Measurements from ENCODE around the gene NUP98. TPM values are rescaled to one million over a fixed set of nuclear protein-coding genes. Genes with fewer than 3 reads are reported as not detected.
A peak's percentile ranks its signal among the peaks of the same experiment; 100 is the strongest.
"Not testable (repeated sequence)": the region's sequence is repeated elsewhere in the genome, so short reads cannot be mapped to it uniquely, and the experiment has no call there.

NUP98 gene
- total RNA-seq, 1 donor from 2014 or later, result 137 TPM

- DNase-seq (ENCODE audit: low spot score), result no peak
Observed at GRCh38 chr11:3826721-3827120, 29.4 kb upstream of the NUP98 start.

- DNase-seq (ENCODE audit: low spot score), result no peak
Observed at GRCh38 chr11:3825473-3826154, 28.3 kb upstream of the NUP98 start.

- DNase-seq (ENCODE audit: low spot score), result no peak
Observed at GRCh38 chr11:3824714-3825472, 27.5 kb upstream of the NUP98 start.

GRCh38 chr11:3823762-3824506 lies 26.6 kb upstream of the NUP98 start:
- DNase-seq (ENCODE audit: low spot score), result no peak

DNA sequence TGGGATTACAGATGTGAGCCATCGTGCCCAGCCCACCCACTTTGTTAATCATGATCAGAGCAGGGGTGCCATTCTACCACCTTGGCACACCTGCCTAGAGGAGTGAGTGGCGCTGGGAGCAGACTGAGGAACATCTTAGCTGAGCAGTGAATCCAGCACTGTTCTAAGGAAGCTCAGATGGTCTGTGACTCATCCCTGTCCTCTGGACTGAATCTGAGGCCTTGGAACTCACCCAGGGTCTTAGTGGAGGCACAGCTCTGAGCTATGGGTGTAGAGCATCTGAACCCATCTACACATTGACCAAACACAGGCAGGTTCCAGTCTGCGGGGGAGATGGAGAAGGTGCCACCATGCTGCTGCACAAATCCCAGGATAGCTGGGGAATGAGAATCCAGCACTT lies 25.9 kb upstream of the NUP98 start:
- DNase-seq (ENCODE audit: low spot score), result no peak

GRCh38 chr11:3822312-3822711 lies 25.0 kb upstream of the NUP98 start:
- DNase-seq (ENCODE audit: low spot score), result no peak

GRCh38 chr11:3820971-3821370 lies 23.6 kb upstream of the NUP98 start:
- DNase-seq (ENCODE audit: low spot score), result no peak

- no peak for DNase-seq (ENCODE audit: low spot score)
Observed at GRCh38 chr11:3817181-3817800, 19.9 kb upstream of the NUP98 start.

GRCh38 chr11:3816673-3817072 lies 19.3 kb upstream of the NUP98 start:
- DNase-seq (ENCODE audit: low spot score), result no peak

DNA sequence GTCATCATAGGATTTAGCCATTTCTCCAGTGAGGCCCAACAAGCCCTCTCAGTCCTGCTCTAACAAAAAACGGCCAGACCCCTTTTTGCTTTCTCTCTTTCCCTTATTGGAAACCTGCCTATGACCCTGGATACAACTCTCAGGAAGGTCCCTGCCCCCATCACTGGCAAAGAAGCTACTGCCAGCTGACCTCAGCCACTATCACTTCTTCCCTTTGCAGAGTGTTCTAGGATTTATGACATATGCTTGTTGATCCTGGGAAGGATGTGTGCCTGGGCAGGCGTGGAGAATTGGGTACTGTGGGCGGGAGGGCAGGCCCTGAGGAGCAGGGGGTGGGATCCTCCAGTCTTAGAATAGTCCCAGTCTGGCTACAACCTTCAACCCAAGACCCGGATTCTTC lies 18.5 kb upstream of the NUP98 start:
- DNase-seq (ENCODE audit: low spot score), result no peak

GRCh38 chr11:3814832-3815231 lies 17.5 kb upstream of the NUP98 start:
- DNase-seq (ENCODE audit: low spot score), result not testable (repeated sequence)

GRCh38 chr11:3810951-3811350 lies 13.6 kb upstream of the NUP98 start:
- DNase-seq (ENCODE audit: low spot score), result no peak

- no peak for DNase-seq (ENCODE audit: low spot score)
Observed at GRCh38 chr11:3810446-3810845, 13.1 kb upstream of the NUP98 start.

DNA sequence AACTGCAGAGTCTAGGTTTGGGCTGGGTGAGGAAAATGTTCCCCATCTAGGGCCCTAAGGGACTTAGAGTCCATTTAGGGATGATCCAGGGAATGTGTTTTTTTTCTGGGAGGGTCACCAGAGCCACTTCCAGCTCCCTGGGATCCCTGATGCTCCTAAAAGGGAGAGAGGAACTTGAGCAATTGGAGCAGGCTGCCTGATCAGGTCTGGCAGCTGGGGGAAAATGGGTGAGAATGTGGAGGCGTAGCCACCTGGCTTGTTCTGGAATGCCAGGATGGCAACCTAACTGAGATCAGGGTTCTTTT lies 12.2 kb upstream of the NUP98 start:
- DNase-seq (ENCODE audit: low spot score), result no peak

GRCh38 chr11:3808861-3809623 lies 11.7 kb upstream of the NUP98 start:
- no peak for DNase-seq (ENCODE audit: low spot score)

- DNase-seq (ENCODE audit: low spot score), result peak; percentile 64
Observed at GRCh38 chr11:3807909-3808860, 10.8 kb upstream of the NUP98 start, which contains the start of gene PGAP2. PGAP2 (plus strand) TSS chr11:3808560; CDS start chr11:3811260, 2,700 bp downstream.

DNA sequence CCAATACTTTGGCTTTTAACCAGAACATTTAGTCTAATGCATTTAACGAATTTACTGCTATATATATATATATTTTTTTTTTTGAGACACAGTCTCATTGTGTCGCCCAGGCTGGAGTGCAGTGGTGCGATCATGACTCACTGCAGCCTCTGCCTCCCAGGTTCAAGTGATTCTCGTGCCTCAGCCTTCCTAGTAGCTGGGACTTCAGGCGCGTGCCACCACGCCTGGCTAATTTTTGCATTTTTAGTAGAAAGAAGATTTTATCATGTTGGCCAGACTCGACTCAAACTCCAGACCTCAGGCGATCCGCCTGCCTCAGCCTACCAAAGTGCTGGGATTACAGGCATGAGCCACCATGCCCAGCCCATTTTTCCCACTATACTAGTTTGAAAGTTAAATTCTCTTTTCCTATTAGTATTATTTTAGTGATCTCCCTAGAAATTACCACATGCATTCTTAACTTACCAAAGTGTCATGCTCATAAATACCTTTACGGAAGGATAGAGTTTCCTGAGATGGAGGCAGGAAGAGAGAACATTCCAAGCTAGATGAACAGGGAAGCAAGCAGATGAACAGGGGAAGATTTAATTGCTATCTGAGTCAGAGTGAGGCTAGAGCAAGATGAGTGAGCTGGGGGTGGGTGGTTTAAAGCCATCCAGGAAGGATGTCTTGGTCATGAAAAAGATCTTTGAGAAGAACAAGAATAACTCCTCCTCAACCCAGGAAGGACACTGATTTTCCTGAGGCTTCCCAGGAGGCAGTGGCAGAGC lies 6.6 kb upstream of the NUP98 start:
- DNase-seq (ENCODE audit: low spot score), result no peak

DNA sequence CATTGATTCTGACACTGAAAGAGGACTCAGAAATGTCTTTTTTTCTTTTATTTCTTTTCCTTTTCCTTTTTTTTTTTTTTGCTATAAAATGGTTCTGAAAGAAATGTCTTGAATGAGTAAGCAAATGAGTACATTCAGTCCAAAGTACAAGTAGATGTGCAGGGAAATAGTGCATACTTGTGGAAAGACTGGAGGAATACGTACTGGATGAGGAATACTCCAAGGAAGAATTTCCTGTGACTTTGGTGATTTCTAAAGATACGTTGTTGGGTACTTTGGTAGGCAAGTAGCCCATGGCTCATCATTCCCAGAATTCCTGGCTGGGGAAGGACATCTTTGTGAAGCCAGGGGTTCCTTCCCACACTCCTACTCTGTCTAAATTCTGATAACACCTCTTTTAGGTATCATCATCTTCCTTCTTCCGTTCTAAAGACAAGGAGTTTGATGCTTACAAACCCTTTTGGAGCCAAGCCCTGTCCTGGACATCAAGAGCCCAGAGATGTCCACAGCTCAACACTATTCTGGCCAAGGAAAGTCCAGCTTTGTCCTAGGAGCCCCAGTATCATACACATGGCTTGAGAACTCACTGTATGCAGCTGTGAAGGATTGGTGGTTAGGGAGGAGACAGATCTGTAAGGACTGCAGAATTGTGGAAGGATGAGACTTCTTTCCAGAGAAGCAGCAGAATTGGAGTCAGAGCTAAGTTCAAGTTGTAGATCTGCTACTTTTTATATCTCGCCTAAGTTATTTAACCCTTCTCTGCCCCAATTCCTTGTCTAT lies 4.8 kb upstream of the NUP98 start:
- no peak for DNase-seq (ENCODE audit: low spot score)

GRCh38 chr11:3799873-3800272 lies 2.5 kb upstream of the NUP98 start:
- no peak for DNase-seq (ENCODE audit: low spot score)
